Measurements from ENCODE around the gene NBEA.
"Not testable (repeated sequence)": the region's sequence is repeated elsewhere in the genome, so short reads cannot be mapped to it uniquely, and the experiment has no call there.

Gene NBEA

DNA sequence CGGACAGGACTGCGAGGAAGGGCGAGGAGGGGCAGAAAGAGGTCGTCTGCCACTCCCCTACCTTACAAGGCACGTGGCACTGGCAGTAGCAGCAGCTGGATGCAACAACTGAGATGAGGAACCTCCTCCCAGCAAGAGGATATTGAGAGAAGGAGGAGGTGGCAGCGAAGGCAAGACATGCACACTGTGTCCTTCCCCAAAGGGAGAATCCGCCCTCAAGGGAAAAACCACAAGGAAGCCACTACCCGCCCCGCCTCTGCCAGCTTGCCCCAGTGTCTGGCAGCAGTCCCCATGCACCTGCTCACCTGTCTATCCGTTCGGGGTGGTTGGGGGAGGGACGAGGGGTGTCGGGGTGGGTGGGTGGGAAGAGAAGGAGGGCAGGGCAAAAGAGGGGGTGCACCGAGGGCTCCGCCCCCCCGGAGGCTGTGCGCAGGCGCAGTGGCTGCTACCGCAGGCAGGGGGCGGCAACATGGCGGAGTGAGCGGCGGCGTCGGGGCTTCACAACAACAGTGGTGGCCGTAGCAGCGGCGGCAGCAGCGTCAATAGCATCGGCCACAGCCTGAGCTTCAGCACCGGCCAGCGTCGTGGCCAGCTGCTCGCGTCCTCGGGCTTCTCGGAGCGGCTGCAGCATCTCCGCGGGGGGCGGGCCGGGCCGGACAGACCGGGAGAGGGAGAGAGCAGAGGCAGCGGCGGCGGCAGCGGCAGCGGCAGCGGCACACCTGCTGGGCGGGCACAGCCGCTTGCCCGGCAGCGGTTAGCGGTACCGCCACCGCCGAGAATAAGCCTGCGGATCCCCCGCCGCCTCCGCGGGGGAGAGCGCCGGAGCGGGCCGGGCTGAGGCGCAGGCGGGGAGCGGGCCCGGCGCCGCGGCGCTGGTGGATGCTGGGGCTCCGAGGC lies at the start of gene NBEA:
TSS of gene NBEA (plus strand) at position 436 of the 897 bp plus-strand sequence. CDS start 551 bp downstream, outside the sequence.
- peak; percentile 82 for DNase-seq

DNA sequence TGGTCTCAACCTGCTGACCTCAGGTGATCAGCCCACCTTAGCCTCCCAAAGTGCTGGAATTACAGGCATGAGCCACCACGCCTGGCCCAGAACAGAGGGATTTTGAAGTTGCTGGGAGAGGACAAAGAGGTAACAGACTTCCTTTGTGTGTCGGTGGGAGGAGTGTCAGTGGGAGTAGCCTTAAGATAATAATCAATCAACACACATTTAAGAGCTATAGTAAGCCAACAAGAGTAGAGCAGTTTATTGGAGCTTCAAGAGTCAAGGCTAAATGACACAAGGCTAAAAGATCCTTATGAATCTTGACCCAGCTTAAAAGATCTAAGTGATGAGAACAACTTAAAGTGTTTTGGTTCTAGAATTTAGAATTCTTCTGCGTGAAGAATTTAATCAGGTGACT lies 47.3 kb upstream of the NBEA start:
- no peak for DNase-seq

- no peak for DNase-seq
Measured at GRCh38 chr13:34897220-34897619, 44.9 kb upstream of the NBEA start.

GRCh38 chr13:34899888-34900287 lies 42.2 kb upstream of the NBEA start:
- DNase-seq = no peak

DNA sequence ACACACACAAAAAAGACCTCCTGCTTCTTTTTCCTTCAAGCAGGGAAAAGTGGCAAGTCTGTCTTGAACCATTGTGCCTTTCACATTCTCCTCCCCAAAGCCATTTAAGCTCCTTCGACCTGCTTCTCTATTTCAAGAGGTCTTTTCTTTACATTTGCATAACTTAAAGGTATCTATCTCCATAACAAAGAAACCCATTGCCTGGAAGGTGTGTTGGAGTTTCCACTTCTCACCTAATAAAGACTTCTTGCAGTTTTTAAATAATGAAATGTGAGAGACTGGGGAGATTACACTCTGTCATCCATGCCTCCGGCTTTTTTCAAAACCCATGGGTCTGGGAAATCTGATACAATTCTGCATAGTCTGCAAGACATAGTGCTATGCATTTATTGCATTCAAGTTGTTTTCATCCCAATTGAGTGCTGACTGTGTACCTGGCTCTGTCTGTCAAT lies 41.8 kb upstream of the NBEA start:
- no peak for DNase-seq

GRCh38 chr13:34901572-34901971 lies 40.5 kb upstream of the NBEA start:
- DNase-seq = no peak

DNA sequence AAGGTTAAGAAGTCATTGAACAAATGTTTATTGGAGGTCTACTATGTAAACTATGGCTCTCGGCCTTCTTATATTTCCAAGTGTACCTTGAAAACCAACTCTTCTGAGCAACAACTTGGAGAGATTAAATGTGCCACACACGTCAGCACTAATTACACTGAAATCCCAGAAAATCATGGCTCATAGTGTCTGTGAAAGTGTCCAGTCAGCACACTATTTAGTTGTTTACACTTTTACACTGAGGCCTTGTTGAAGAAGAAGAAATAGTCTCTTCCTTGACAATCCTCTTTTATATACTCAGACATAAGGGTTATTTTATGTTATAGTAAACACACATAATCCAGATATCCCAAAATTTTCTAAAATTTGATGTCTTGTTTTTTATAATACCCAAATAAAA lies 30.9 kb upstream of the NBEA start:
- DNase-seq = no peak

DNA sequence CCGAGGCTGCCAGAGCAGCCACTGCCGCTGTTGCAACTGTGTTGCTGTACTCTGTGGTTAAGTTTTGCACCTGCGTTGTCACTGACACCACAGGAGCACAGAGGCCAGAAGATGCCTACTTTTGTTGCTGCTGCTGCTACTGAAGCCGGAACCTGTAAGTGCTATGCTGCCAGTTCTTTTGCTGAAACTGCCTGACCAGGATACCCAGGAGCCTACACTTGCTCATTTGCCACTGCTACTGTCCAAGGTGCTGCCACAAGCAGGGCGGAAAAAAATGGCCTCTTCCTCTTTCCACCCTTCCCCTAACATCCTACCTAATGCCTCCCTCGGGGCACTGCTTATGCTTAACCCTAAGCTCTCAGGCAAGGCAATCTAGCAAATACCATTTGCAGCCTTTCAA lies 29.0 kb upstream of the NBEA start:
- DNase-seq = no peak

DNA sequence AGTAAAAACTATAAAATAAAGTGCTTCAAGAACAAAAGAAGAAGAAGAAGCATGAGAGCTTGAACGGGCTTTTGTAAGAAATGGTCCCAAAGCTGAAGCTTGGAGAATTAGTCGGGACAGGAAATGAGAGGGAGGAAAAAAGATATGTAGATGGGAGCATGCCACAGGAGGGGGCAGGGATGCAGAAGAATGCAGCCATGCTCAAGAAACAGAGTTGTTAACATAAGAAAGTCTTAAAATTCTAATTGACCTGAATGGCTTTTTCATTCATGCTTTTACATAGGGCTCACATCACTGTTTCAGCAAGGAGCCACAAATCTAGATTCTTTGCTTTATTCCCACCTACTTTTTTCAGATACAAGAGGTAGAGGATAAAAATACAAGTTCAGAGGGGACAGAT lies 27.7 kb upstream of the NBEA start:
- DNase-seq = no peak

- no peak for DNase-seq
Measured at GRCh38 chr13:34926508-34926907, 15.6 kb upstream of the NBEA start.

DNA sequence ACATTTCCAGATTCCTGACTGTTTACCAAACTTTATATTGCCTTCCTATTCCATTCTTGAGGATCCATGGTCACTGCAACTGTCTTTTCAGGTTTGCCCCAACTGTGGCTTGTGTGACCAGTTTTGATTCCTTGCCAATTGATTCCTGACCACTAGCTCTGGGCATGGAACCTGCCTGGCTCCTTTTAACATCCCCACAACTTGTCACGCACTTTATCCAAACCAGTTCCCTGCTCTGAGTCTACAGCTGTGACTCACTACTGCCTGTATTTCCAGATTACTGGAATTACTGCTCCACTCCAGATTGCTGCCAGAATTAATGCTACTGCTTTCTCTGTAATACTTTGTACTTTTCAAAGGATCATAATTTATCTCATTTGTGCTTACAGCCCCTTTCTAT lies 13.4 kb upstream of the NBEA start:
- not testable (repeated sequence) for DNase-seq

DNA sequence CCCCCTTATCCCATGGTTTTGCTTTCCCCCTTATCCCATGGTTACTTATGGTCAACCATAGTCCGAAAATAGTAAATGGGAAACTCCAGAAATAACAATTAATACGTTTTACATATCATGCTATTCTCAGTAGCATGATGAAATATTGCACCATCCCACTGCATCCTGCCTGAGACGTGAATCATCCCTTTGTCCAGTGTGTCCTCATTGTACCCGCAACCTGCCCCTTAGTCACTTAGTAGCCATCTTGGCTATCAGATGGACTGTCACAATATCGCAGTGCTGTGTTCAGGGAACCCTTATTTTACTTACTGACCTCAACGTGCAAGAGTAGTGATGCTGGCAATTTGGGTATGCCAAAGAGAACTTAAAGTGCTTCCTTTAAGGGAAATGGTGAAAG lies 10.5 kb upstream of the NBEA start:
- no peak for DNase-seq

- no peak for DNase-seq
Measured at GRCh38 chr13:34933349-34933748, 8.7 kb upstream of the NBEA start.

GRCh38 chr13:34933786-34934185 lies 8.3 kb upstream of the NBEA start:
- no peak for DNase-seq

- DNase-seq = no peak
Measured at GRCh38 chr13:34935841-34936240, 6.2 kb upstream of the NBEA start.

- DNase-seq = no peak
Measured at GRCh38 chr13:34939771-34940170, 2.3 kb upstream of the NBEA start.

GRCh38 chr13:34941436-34941834 lies 635 bp upstream of the NBEA start:
- no peak for DNase-seq

DNA sequence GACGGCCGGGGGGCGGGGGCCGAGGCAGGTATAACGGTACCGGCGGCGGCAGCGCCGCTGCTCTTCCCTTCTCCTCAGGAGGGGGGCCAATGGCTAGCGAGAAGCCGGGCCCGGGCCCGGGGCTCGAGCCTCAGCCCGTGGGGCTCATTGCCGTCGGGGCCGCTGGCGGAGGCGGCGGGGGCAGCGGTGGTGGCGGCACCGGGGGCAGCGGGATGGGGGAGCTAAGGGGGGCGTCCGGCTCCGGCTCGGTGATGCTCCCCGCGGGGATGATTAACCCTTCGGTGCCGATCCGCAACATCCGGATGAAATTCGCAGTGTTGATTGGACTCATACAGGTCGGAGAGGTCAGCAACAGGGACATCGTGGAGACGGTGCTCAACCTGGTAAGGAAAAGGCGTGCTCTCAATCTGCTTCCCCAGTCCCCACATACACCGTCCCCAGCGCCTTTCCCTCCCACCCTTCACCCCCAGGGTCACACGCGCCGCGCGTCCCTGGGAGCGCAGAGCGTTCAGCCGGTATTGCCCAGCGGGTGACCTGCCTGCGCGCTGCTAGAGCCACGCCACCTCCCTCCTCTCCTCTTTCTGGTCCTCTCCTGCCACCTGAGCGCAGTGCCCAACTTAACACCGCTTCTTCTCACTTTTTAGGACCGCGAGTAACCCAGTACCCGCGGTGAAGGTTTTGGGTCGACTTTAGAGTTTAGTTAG lies 814 bp downstream of the NBEA start:
- peak; percentile 1 for DNase-seq

GRCh38 chr13:34943436-34944273 lies 1.6 kb downstream of the NBEA start:
- no peak for DNase-seq

DNA sequence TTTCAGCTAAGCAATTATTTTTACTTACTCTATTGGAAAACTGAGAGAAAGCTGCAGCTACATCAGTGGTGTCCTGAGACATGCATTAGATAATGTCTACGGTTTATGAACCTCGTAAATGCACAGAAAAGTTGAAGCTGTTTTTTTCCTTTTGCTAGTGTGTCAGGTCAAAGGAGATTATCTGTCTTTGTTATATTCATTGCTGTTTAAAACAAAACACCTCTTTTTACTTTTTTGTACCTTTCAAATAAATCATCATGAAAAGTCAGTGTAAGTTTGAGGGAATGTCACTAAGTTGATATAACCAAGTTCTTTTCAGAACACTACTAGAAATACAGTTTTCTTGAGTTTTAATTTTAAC lies 2.2 kb downstream of the NBEA start:
- no peak for DNase-seq

DNA sequence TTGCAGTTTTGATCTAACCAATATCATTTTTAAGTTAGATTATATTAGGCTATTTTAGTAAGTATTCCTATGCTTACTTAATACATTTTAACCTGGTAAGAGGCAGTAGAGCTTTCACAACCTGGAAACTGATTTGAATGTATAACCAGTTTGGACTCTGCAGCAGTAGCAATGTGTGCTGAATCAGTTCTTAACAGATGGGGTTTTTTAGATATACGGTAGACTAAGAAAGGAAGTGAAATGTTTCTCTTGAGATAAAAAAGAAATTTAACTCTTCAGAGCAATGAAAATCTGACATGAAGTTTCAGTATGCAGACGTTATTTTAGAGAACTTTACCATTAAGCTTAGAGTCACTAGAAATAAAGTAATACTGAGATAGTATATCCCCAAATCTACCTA lies 2.7 kb downstream of the NBEA start:
- DNase-seq = no peak

GRCh38 chr13:34951528-34951927 lies 9.5 kb downstream of the NBEA start:
- DNase-seq = no peak

DNA sequence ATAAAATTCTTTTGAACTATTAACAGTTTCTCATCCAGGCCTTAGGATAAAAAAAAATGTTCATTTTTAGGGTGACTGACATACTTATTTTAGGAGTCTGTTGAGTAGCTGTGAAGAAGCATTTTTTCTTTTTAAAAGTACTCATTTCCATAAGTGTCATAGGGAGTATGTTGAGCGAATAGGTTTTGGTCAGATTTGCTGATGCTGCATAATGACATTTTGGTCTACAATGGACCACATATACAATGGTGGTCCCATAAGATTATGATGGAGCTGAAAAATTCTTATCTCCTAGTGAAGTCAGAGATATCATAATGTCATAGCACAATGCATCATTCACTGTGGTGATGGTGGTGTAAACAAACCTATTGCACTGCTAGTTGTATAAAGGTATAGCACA lies 17.4 kb downstream of the NBEA start:
- no peak for DNase-seq
